GM19397 (cell line): ENCODE data around the gene C12orf57.

Experiments used
- ATAC-seq: cut with Tn5 transposase; IDR thresholded peaks from one replicate; pipeline ENCODE4 v1.9.1; 2021; ENCODE audit warnings: mild to moderate bottlenecking, moderate library complexity; ENCODE audit not compliant: unreplicated experiment

C12orf57 gene

DNA sequence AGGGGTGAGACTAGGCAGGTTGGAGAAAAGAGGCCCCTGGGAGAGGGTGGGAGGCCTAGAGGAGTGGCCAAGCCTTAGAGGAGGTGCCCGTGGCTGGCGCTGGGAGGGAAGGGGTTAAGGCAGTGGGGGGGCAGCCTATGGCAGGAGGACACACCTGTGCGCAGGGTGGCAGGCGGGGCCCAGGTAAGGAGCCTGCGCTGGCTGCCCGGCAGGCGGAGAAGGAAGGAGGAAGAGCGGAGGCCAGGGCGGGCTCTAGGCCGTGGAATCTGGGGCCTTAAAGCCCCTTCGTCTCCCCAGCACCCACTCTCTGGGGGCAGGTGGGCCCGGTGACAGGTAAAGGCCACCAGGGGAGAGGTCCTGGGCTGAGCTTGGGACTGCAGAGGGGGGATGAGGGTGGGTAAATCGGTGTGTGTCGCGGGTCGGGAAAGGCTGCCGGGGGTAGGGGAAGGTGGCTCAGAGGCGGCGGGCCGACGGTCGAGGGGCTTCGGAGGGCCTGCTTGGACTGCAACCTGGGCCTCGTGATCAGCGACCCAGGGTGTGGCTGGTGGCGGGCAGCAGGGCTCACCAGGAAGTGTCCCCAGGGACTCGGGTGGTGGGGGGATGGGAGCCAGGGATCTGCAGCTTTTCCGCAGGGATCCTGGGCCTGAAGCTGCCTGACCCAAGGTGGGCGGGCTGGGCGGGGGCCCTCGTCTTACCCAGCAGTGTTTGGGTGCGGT lies 19.4 kb downstream of the C12orf57 start:
- no peak for ATAC-seq

DNA sequence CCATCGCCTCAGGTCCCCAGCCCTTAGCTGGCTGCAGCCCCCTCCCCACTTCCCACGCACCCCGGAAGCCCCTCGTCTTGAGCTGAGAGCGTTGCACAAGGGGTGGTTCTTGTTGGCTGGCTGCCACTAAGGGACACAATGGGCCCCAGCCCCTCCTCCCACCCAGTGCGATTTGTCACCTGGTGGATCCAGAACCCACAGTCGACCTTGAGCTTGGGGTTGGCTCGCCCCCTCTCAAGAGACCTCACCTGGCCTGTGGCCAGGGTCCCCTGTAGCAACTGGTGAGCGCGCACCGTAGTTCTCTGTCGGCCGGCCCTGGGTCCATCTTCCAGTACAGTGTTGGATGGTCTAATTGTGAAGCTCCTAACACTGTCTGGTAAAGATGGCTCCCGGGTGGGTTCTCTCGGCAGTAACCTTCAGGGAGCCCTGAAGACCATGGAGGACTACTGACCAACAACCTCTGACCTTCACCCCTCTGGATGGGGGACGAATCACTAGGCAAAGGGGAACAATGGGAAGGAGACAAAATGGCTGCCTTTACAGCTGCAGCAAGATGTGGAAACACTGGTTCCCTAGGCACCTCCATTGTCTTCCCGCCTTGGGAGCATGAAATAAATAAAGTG lies 20.1 kb downstream of the C12orf57 start:
- no peak for ATAC-seq

DNA sequence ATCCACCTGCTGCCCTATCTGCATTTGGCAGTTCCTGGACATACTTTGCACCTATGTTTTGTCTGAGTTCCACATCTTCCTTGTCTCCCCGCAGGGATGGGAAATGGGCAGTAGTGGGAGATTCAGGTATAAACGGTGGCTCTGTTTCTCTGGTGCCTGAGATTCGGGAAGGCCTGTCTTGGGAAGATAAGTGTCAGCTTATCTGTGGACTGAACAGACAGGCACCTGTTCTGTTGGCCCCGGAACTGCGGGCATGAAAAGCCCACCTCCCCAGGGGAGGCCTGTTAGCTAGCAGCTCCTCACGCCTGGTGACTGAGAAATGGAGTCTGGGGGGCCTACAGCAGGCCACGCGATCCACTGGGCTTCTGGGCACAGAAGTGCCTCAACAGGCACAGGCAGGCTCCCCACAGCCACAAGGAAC lies 20.8 kb downstream of the C12orf57 start:
- no peak for ATAC-seq

DNA sequence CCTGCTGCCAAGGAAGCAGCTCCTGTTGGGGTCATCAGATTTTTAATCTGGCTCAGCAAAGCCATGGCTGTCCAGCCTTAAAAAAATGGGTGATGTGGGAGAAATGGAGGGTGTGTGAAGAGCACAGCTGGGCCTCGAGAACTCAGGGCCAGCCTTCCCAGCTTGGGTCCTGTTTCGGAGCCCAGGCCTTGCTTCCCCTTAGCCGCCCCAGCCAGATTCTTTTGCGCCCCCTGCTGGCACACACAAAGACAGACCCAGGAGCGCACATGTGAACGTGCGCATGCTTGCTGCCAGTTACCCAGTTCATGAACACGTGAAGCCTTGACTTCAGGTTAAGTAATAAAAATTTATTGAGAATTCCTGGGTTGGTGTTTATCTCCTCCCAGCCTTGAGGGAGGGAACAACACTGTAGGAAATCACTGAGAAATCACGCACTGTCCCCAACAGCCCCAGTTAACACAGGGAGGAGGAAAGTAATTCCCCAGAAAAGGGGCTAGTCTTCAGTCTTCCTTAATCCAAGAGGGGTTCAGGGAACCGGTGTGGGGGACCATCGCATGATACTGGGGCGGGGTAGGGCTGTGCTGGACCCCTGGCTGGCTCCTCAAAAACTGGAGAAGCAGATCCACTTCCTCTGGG lies 21.3 kb downstream of the C12orf57 start:
- ATAC-seq, result peak; percentile 39

DNA sequence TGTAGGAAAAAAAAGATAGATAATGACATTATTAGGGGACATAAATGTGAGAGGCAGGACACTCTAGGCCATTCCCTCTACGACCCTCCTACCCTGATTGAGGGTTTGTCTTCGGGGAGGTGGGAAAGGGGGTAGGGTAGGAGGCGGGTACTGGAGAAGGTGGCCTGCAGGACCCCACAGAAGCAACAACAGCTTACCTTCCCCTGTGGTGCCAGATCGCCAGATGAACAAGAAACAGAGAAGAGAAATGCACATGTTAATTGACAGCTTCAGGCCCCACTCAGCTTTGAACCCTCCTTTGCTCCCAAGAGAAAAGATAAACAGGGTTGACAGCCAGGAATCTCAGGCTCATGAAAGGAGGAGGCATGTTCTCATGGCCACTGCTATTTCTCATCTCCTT lies 21.9 kb downstream of the C12orf57 start:
- no peak for ATAC-seq

DNA sequence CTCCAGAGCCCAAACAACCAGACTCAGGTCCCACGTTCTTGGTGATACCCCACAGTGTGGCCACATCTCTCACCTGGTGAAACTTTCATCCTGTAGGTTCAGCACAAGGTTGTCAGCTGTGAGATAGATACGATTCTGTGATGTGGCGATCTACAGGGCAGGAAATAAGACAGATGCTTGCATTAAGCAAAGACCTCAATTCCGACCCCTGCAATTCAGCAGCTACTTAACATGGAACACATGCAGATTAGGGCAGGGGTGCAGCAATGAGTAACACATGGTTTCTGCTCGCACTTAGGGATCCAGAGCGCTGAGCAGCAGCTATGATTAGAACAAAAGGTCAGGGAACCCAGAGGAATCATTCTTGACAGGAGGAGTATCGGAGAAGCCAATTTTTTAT lies 22.5 kb downstream of the C12orf57 start:
- no peak for ATAC-seq

DNA sequence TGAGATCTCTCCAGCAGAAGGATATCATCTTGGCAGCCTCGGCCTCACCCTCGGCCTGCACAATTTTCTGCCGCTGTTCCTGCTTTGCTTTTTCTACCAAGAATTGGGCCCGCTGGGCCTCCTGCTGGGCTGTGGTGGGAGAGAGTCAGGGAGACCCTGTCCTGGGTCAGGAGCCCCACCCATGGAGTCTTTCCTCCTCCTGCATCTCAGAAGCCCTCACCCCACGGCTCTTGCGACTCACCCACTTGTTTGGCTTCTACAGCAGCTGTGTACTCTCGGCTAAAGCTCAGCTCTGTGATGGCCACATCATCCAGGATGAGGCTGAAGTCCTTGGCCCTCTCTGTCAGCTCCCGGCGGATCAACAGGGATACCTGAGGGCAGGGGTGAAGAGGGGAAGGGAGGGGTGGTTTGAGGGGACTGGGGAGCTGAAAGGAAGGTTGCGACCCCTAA lies 23.9 kb downstream of the C12orf57 start:
- ATAC-seq, result no peak

DNA sequence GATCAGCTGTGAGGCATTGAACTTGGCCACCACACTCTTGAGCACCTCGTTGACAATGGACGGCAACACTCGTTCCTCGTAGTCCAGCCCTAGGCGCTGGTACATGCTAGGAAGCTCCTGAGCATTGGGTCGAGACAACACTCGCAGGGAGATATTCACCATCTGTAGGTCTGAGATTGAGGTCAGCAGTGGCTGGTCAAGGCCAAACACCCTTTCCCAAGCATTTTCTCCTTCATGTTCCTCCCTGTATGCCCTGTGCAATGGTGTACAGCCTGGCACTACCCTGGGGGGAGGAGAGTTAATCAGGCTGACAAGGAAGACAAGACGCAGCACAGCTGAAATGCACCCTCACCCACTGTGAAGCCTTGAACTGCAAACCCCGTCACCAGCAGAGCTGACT lies 24.6 kb downstream of the C12orf57 start:
- no peak for ATAC-seq

DNA sequence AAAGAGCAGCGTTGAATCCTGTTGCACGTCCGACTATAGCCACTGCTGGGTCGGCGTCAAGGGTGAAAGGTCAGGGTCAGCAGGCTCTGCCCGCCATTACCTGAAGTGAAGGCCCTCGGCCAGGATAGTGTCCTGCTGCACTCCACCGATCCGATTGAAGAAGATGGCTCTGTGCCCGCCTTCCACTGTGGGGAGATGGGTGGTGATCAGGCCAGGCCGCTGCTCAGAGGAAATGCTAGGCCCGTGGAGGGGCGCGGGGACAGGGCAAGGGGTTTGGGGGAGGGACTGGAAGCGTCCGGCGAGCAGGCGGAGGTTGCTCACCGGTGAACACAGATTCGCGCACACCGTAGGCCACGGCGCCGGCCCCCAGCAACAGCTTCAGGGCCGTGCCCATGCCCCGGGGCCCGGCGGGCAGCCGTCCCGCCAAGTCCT lies 26.3 kb downstream of the C12orf57 start:
- ATAC-seq, result peak; percentile 29

DNA sequence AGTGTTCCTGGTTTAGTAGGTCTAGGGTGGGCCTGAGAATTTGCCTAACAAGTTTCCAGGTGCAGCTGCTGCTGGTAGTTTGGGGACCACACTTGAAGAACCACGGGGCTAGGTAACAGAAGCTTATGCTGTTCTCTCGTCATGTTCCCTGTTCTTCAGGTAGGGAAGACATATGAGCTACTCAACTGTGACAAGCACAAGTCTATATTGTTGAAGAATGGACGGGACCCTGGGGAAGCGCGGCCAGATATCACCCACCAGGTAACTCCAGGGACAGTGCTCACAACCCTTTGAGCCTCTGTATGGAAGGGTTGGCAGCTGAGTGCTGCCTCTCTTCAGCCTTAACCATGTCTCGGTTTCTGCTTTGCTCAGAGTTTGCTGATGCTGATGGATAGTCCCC lies 30.4 kb downstream of the C12orf57 start:
- no peak for ATAC-seq

DNA sequence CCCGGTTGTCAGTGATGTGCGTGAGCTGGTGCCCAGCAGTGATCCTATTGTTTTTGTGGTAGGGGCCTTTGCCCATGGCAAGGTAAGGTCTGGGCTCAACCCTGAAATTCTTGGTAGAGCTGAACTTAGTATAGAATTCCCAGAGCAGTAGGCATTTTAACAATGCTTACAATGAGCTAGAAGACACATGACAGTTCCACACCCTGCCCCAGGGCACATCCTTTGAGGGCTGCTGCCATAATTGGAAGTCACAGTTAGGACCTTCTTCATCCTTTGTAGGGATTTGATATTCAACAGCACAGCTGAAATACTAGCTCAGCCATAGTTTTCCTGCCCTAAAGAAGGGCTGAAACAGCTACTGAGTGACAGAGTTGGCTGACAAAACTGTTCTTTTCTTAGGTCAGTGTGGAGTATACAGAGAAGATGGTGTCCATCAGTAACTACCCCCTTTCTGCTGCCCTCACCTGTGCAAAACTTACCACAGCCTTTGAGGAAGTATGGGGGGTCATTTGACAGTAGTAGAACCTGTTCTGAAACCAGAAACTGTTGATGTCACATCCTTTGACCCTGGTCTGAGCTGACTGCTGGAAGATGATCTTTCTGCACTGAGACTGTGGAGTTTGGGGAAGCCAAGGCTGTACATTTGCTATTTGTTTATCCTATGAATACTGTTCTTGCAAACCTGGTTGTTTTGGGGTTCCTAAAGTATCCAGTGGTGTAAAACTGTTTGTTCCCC lies 31.6 kb downstream of the C12orf57 start:
- no peak for ATAC-seq

DNA sequence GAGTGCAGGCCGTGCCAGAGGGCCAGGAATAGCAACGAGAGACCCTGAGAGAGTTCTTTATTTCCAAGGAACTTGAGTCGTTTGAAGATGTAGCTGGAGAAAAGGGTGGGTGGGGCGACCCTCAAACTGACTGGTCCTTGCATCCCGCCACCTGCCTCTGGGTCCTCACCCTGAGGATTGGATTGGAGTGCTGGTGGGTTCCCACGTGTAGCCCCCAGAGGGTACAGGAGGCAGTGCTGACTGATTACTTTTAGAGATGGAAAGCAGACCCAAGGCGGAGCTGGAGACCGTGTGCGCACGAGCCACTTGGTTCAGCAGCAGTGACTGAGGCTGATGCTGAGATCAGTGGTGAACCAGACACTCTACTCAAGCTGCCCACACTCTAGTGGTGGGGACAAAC lies 33.8 kb downstream of the C12orf57 start:
- no peak for ATAC-seq

DNA sequence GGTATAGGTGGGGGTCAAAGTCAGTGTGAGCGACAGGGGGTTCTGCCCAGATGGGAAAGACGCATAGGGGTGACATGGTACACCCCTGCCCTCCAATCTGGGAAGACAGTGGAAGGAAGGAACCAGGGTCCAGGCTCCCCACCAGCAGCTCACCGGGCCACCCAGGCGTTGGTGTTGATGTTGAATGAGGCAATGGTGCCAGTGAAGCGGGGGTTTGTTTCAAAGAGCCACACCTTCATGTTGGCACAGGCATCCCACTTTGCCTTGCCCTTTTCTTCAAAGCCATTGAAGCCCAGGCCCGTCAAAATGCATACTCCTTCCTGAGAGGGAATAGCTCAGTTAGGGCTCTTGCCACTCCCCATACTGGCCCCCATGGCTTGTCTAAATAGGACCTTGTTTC lies 34.4 kb downstream of the C12orf57 start:
- no peak for ATAC-seq

DNA sequence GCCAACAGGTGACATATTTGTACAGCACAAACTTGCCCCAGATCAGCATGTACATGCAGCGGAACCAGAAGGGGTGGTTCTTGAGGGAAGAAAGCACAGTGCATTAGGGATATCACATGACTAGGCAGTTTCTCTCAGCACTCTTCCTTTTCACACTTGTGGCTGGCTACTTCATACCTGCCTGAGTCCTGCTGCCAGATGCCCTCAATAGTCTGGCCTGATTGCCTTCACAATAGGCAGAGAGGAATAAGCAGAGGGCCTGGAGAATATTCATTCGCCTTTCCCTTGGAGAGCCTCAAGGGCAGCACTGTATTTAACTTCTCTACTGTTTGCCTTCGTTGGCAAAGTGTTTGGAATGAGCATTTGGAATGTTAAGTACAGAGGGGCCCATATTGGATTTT lies 34.8 kb downstream of the C12orf57 start:
- ATAC-seq, result no peak

DNA sequence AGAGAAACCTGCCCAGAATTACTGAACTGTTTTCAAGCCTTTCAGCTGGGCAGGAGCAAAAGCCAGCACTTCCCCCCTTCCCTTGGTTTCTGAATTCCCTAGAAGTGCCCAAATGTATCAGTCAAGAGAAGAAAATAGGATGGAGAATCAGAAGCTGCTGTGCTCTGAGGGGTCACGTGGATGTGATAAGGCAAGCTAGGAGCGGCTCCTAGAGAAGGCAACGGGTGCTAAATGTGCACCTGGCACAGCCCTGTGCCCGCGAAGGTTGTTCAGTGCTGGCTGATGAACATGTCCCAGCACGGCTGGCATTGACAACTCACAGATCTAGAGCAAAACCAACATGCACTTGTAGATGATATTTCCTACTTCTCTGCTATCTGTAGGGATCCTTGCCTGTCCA lies 35.2 kb downstream of the C12orf57 start:
- no peak for ATAC-seq

DNA sequence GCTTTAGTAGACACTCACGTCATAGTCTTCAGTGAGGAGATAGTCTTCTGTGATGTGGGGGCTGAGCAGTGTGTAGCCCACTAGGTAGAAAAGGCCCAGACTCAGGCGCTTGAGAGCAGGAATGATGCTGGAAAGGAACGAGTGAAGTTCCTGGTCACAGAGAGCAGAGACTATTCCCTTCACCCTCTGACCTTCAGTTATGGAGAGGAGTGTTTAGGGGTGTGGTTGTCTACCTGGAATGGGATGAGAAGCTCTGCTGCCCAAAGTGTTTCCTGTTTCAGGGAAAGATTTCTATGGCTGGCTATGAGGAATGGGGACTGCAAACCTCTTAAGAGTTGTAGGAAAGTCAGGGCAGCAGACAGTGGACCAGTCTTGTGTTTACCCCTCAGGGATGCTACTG lies 35.6 kb downstream of the C12orf57 start:
- ATAC-seq, result no peak

DNA sequence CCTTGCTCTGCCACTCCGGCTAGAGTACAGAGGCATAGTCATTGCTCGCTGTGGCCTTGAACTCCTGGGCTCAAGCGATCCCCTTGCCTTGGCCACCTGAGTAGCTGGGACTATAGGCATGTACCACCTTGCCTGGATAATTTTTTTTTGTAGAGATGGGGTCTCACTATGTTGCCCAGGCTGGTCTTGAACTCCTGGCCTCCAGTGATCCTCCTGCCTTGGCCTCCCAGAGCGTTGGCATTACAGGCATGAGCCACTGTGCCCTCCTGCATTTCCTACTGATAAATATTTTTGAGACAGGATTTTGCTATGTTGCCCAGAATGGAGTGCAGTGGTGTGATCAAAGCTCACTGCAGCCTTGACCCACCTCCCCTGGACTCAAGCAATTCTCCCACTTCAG lies 36.3 kb downstream of the C12orf57 start:
- ATAC-seq, result no peak

DNA sequence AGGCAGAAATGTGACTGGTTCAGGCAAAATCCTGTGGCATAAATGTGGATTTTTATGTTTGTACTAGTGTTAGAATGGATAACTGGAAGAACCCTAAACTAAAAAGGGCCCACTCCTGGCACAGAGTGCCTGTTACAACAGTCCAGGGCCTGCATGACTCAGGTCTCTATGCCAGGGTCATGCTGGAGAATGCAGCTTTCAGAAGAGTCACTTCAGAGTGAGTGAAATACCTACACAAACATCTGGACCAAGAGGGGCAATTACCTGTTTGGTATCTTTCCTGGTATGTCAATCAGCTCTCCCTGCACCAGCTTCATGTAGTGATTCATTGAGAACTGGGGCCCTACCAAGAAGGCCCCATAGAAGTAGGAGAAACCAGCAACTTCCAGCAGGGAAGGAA lies 36.9 kb downstream of the C12orf57 start:
- ATAC-seq, result no peak

DNA sequence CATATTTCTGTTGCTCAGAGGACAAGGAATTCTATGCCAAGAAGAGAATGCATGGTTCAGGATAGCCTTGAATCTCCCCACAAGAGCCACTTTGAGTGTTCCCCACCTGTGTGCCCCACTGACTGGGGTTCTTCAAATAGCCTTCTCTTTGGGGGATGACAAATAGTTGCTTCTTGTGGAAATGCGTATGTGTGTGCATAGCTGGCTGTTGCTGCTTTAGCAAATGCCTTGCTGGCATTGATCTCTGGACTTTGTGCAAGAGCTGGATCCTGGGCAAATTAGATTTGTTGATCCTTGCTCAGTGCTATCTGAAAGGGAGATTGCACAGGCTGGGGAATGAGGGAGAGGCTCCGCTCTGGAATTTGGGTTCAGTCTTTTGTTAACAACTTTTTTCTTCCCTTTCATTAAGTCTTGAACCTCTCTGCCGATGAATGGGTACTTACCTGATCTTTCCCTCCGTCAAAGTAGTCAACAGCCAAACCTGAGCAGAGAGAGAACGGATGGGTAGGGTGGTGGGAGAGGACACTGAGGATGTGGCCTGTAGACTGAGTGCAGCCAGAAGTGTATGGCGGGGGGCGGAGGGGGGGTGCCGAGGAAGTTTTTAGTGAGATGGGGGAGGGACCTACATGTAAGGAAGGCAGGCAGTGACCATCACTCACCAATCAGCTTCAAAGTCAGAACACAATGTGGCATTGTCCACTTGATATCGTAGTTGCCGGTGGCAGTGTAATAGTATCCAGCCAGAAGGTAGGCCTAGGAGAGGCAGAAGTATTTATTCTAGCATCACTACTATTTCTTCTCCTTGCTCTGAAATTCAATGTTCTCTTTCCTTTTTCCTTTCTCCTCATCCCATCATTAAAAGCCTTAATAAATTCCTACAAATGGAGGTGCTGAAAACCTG lies 37.6 kb downstream of the C12orf57 start:
- ATAC-seq, result no peak

DNA sequence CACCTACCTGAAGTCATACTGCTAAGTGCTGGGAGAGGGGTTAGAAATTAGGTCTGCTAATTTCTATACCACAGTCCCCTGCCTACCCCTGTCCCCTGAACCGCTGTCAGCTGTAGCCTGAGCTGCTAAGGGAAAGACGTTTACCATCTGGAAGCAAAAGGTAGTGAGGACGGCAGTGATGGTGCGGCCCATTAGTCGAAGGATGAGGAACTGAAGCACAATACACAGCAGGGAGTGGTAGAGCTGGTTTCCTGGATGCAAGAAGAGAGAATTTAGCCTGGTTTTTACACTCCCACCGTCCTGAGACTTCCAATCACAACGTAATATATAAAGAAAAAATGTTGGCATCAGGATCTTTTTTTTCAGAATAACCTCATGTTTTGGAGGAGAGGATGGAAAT lies 38.7 kb downstream of the C12orf57 start:
- no peak for ATAC-seq
